ENCODE results near the gene TLL1.

TLL1 gene

GRCh38 chr4:166049036-166049435 lies 176.0 kb downstream of the TLL1 start:
- no peak overlapping the region for H3K4me3 ChIP-seq (ENCODE audit: low read depth, low read length)
- no peak for TF ChIP-seq CTCF (IDR thresholded peaks at IDR 0.05; ENCODE audit: borderline replicate concordance, insufficient read depth, low read depth, low read length)

DNA sequence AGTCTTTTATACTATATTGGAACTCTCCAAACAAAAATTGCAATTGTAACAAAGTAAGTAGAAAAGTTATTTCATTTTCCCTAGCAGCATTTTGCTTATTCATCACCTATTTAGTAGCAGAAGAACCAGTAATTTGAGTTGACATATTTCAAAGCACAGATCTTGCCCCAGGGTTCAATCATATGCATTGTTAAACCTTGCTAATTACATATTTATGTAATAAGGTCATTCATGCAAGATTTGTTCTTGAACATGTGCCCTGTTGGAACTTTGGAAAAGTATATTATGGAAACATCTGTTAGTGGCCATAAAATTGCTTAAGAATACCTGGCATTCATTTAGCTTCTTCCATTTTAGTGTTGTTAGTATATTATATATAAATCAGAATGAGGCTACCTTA lies 191.7 kb downstream of the TLL1 start:
- no peak for TF ChIP-seq CTCF (IDR thresholded peaks at IDR 0.05; ENCODE audit: borderline replicate concordance, insufficient read depth, low read depth, low read length)
- no peak overlapping the region for H3K4me3 ChIP-seq (ENCODE audit: low read depth, low read length)

GRCh38 chr4:166065324-166065723 lies 192.3 kb downstream of the TLL1 start:
- TF ChIP-seq CTCF (IDR thresholded peaks at IDR 0.05; ENCODE audit: borderline replicate concordance, insufficient read depth, low read depth, low read length), result no peak
- H3K4me3 ChIP-seq (ENCODE audit: low read depth, low read length), result no peak overlapping the region

- H3K4me3 ChIP-seq (ENCODE audit: low read depth, low read length), result no peak overlapping the region
- TF ChIP-seq CTCF (IDR thresholded peaks at IDR 0.05; ENCODE audit: borderline replicate concordance, insufficient read depth, low read depth, low read length), result no peak
Measured at GRCh38 chr4:166066936-166067335, 193.9 kb downstream of the TLL1 start.

DNA sequence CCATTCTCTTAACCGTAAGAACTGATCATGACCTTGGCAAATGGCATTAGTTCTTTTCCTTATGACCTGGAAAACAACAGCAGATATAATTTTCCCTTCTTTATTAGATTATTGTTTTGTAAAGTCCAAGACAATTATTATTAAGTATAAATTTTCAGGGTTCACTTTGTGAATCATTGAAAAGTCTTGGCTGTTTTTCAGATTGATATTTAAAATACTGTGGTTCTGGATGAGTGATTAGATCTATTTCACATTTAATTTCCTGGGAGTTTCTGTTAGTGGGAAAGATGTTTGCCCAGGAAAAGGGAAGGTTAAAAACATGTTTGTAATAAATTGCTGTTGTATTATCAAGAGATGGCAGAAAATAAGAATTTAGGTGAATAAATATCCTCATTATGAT lies 194.9 kb downstream of the TLL1 start:
- TF ChIP-seq CTCF (IDR thresholded peaks at IDR 0.05; ENCODE audit: borderline replicate concordance, insufficient read depth, low read depth, low read length), result no peak
- H3K4me3 ChIP-seq (ENCODE audit: low read depth, low read length), result no peak overlapping the region

- TF ChIP-seq CTCF (IDR thresholded peaks at IDR 0.05; ENCODE audit: borderline replicate concordance, insufficient read depth, low read depth, low read length), result no peak
- H3K4me3 ChIP-seq (ENCODE audit: low read depth, low read length), result no peak overlapping the region
Measured at GRCh38 chr4:166073783-166074182, 200.7 kb downstream of the TLL1 start.

- no peak overlapping the region for H3K4me3 ChIP-seq (ENCODE audit: low read depth, low read length)
- no peak for TF ChIP-seq CTCF (IDR thresholded peaks at IDR 0.05; ENCODE audit: borderline replicate concordance, insufficient read depth, low read depth, low read length)
Measured at GRCh38 chr4:166075599-166075998, 202.6 kb downstream of the TLL1 start.

Data from GM12875 (cell line).